Central memory CD8-positive, alpha-beta T cell (primary cell): ENCODE results near the gene STIM2.
"Not testable (repeated sequence)": the region's sequence is repeated elsewhere in the genome, so short reads cannot be mapped to it uniquely, and the experiment has no call there.

Source experiments
- ATAC-seq: fragments of 150-1000 bp; cut with Tn5 transposase; replicated peaks from 2 replicates; pipeline ENCODE4 v1.10.0; 2022; ENCODE audit warnings: mild to moderate bottlenecking, moderate FRiP score, moderate number of reproducible peaks; ENCODE audit not compliant: poor library complexity, severe bottlenecking; ENCODE audit errors: extremely low read depth
- DNase-seq, 2 donors: peaks; one replicate each; pipeline ENCODE4 v3.0.0; 2021; ENCODE audit warnings: low spot score in 2 of 2
- H3K27ac Mint-ChIP-seq: one replicate; pipeline ENCODE4 v1.8.0; 2022; ENCODE audit warnings: low read depth, mild to moderate bottlenecking, moderate library complexity, mixed read lengths
- H3K27me3 Mint-ChIP-seq: one replicate; pipeline ENCODE4 v1.8.0; 2022; ENCODE audit warnings: mixed read lengths
- H3K36me3 Mint-ChIP-seq: one replicate; pipeline ENCODE4 v1.8.0; 2022; ENCODE audit warnings: mild to moderate bottlenecking, moderate library complexity, mixed read lengths; ENCODE audit not compliant: insufficient read depth
- H3K4me1 Mint-ChIP-seq: one replicate; pipeline ENCODE4 v1.8.0; 2022; ENCODE audit warnings: mixed read lengths
- H3K4me3 Mint-ChIP-seq: one replicate; pipeline ENCODE4 v1.8.0; 2022; ENCODE audit warnings: mild to moderate bottlenecking, moderate library complexity, mixed read lengths
- H3K9me3 Mint-ChIP-seq: one replicate; pipeline ENCODE4 v1.8.0; 2022; ENCODE audit warnings: mixed read lengths

STIM2 gene

DNA sequence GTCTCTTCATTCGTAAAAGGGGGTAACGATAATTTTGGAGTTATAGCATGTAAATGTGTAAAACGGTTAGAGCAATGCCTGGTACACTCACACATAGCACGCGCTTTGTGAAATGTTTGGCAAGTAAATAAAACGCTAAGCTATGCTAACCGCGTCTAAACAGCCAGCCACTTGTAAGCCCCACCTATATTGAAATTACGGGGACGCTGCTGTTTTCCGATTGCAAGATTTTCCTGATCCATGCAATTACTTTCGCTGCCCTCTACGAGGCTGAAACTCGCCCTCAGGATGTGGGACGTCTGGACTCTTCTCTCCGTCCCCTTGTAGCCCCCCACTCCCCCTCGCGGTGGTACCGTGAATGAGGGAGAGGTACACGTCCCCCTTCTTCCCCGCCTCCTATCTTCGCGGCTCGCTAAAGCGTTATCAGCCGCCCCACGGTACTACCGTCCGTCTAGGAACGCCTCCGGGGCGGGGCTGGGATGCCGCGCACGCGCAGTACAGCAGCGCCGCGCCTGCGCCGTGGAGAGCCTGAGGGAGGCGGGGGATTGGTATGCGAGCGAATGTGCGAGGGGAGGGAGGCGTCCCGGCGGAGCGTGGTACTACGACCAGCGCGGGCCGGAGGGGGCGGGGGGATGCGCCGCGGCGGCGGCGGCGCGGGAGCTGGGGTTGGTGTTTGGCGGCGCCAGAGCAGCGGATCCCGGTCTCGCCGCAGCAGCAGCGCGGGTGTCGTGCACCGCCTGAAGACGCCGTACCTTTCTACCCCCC is at the start of gene STIM2:
Gene STIM2 (plus strand): TSS at position 685 of the 765 bp plus-strand sequence.
- no peaks in the 10 kb centered on the region for H3K9me3 Mint-ChIP-seq
- peak within 1 kb of the TSS; percentile 98 for H3K27ac Mint-ChIP-seq
- H3K27me3 Mint-ChIP-seq, result no peaks in the 10 kb centered on the region
- ATAC-seq (peak; percentile 63), DNase-seq (peak; percentile 99 to 100)
- peaks cover 14% of the 10 kb centered on the region for H3K36me3 Mint-ChIP-seq
- H3K4me3 Mint-ChIP-seq, result peak within 1 kb of the TSS; percentile 98
- H3K4me1 Mint-ChIP-seq, result peaks cover 66% of the 10 kb centered on the region

DNA sequence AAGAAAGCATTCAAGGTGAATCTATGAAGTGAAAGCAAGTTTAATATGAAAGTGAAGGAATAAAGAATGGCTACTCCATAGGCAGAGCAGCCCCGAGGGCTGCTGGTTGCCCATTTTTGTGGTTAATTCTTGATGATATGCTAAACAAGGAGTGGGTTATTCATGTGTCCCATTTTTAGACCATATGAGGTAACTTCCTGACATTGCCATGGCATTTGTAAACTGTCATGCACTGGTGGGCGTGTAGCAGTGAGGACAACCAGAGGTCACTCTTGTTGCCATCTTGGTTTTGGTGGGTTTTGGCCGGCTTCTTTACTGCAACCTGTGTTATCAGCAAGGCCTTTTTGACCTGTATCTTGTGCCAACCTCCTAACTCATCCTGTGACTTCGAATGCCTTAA is 49.1 kb upstream of the STIM2 start:
- H3K27me3 Mint-ChIP-seq, ATAC-seq, H3K9me3 Mint-ChIP-seq, H3K4me3 Mint-ChIP-seq, DNase-seq, H3K27ac Mint-ChIP-seq, H3K36me3 Mint-ChIP-seq: not testable (repeated sequence)
- peaks cover 16% of the 10 kb centered on the region for H3K4me1 Mint-ChIP-seq

DNA sequence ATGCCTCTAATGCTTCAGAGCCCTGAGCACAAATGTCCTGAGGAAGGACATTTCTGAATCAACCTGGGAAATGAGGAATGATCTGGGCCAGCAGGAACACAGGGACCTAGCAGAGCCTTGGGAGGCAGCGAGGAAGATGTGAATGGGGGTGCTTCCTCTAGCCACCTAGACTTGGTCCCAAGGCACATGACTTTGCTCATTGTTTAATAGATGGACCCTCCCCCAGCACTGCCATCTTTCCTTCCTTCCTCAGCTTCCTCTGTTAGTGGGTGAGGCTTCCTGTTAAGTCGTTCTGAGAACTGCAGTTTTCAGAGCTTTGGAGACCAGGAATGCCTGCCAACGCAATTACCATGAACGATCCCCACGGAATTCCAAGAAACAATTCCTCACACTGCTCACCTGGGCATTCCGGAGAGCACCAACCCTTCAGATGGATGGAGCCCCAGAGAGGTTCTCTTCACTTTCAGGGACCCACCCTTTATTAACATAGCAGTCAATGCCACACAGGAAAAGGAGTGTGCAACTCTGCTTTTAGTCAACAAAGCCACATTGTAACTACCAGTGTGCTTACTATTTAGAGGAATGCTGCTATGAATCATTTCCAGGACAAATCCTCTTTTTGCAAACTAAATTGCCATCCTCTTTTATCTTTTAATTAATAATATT is 48.5 kb upstream of the STIM2 start:
- H3K27ac Mint-ChIP-seq, result peak overlapping the region; percentile 68
- H3K9me3 Mint-ChIP-seq, result peaks cover 7% of the 10 kb centered on the region
- H3K4me1 Mint-ChIP-seq, result peaks cover 16% of the 10 kb centered on the region
- DNase-seq (no peak), ATAC-seq (no peak)
- peak overlapping the region; percentile 71 for H3K4me3 Mint-ChIP-seq
- H3K36me3 Mint-ChIP-seq, result no peaks in the 10 kb centered on the region
- H3K27me3 Mint-ChIP-seq, result no peaks in the 10 kb centered on the region

DNA sequence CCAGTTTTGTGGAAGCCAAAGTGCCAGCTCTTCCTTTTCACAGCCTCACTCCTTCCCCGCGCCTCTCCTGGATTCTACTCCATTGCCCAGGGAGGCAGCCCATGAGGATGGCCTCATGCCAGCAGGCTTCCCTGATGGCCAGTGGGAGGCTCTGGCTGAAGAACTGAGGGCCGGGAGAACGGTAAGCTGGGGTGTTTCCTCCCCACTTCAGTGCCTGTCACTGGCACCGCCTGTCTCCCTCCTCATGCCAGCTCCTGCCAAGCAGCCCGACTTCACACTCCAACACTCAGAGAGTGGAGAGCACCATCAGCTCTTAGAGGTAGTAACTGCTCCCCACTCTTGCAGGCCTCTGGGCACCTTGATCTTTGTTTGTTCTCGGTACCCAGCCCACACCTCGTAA is 46.9 kb upstream of the STIM2 start:
- peaks cover 7% of the 10 kb centered on the region for H3K9me3 Mint-ChIP-seq
- no peaks in the 10 kb centered on the region for H3K27me3 Mint-ChIP-seq
- H3K4me3 Mint-ChIP-seq, result no peak overlapping the region
- H3K4me1 Mint-ChIP-seq, result peaks cover 16% of the 10 kb centered on the region
- peak overlapping the region; percentile 45 for H3K27ac Mint-ChIP-seq
- H3K36me3 Mint-ChIP-seq, result no peaks in the 10 kb centered on the region
- ATAC-seq (no peak), DNase-seq (no peak)

DNA sequence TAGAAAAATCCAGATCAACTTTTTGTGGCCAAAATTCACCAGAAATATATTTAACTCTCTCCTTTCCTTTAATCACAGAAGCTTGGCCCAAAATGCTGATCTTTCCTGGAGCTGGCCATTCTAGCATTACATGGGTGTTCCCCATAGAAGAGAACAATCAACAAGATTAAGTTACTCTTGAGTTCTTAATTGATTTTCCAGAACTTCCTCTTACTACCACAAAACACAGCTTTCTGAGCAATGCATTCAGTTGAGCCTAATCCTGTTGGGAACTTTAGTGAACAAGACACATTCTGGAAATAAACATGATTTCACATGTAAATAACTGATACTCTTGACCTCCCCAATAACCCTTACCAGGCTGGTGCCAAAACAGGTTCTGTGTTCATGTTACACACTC is 45.4 kb upstream of the STIM2 start:
- Mint-ChIP-seq H3K27me3 (no peaks in the 10 kb centered on the region), H3K4me1 (peaks cover 16% of the 10 kb centered on the region), H3K36me3 (no peaks in the 10 kb centered on the region), H3K27ac (no peak overlapping the region), H3K9me3 (peaks cover 7% of the 10 kb centered on the region), H3K4me3 (no peak overlapping the region)
- DNase-seq, result no peak
- ATAC-seq, result no peak

DNA sequence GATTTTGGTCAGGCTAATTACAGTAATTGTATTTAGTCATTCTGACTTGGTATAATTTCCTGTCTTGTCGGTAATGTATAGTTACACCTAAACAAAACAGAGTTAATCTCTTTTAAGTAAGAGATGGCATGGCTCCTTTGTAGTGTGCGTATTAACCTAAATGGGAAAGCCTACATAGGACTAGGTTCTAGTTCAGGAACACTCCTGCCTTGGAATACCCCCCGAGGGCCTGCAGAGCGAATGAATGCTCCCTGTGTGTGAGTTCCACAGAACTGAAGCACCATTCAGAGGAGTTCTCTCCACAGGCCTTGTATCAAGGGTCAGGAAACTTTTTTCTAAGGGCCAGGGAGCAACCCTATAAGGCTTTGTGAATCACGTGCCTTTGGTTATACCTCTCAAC is 44.9 kb upstream of the STIM2 start:
- DNase-seq (no peak), ATAC-seq (no peak)
- Mint-ChIP-seq H3K4me1 (peaks cover 16% of the 10 kb centered on the region), H3K9me3 (peaks cover 7% of the 10 kb centered on the region), H3K27me3 (no peaks in the 10 kb centered on the region), H3K27ac (no peak overlapping the region), H3K4me3 (no peak overlapping the region), H3K36me3 (no peaks in the 10 kb centered on the region)

DNA sequence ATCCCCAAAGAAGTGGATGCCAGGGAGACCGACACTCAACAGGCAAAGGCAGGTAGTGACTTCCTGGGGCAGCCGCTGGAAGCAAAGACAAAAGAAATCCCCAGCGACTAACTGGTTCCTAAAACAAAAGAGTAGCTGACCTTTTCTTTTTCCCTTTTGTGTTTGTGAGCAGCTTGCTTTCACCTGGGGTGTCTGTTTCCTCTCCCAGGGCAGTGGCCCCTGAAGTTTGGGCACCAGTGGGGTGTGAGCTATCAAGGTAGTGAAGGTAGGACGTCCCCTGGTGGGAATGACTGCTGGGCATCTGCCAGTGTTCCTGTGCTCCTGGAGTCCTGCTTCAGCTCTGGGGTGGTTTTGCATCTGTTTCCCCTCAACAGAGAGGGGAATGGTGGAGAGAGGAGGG is 41.6 kb upstream of the STIM2 start:
- peaks cover 16% of the 10 kb centered on the region for H3K4me1 Mint-ChIP-seq
- H3K36me3 Mint-ChIP-seq, result no peaks in the 10 kb centered on the region
- no peak overlapping the region for H3K27ac Mint-ChIP-seq
- no peak for DNase-seq
- peaks cover 7% of the 10 kb centered on the region for H3K9me3 Mint-ChIP-seq
- H3K27me3 Mint-ChIP-seq, result no peaks in the 10 kb centered on the region
- ATAC-seq, result no peak
- H3K4me3 Mint-ChIP-seq, result no peak overlapping the region

DNA sequence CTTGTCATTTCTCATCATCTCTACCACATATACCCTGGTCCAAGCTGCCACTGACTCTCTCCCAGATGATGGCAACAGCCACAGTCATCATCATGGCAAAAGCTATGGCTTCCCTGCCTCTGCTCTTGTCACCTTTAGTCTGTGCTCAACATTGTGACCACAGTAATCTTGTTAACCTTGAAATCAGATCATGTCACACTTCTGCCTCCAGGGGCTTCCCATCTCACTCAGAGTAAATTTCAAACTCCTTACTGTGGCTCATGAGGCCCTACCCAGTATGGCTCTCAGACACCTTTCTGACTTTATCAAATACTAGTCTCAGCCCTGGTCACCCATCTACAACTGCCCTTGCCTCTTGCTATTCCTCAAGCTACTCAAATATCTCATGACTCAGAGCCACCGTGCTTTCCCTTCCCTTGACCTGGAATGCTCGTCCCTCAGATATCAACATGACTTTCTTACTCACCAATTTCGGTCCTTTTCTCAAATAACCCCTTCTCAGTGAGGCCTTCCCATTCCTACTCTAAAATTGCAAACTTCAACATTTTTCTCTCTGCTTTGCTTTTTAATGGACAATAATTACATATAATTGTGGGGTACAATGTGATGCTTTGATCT is 41.1 kb upstream of the STIM2 start:
- ATAC-seq (no peak), DNase-seq (no peak)
- Mint-ChIP-seq H3K9me3 (peaks cover 7% of the 10 kb centered on the region), H3K27me3 (no peaks in the 10 kb centered on the region), H3K4me1 (peaks cover 16% of the 10 kb centered on the region), H3K36me3 (peaks cover 1% of the 10 kb centered on the region), H3K4me3 (no peak overlapping the region), H3K27ac (no peak overlapping the region)

DNA sequence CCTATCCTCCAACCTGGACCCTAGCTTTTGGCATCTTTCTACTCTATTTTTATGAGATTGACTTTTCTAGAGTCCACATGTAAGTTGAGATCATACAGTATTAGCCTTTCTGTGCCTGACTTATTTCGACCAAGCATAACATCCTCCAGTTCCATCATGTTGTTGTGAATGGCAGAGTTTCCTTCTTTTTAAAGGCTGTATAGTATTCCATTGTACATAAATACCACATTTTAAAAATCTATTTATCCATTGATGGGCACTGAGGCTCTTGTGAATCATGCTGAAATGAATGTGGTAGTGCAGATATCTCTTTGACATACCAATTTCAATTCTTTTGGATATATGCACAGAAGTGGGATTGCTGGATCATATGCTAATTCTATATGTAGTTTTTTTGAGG is 40.3 kb upstream of the STIM2 start:
- Mint-ChIP-seq H3K4me1 (peaks cover 16% of the 10 kb centered on the region), H3K27ac (no peak overlapping the region), H3K9me3 (peaks cover 7% of the 10 kb centered on the region), H3K4me3 (no peak overlapping the region), H3K27me3 (no peaks in the 10 kb centered on the region), H3K36me3 (peaks cover 2% of the 10 kb centered on the region)
- DNase-seq, result no peak
- ATAC-seq, result no peak

DNA sequence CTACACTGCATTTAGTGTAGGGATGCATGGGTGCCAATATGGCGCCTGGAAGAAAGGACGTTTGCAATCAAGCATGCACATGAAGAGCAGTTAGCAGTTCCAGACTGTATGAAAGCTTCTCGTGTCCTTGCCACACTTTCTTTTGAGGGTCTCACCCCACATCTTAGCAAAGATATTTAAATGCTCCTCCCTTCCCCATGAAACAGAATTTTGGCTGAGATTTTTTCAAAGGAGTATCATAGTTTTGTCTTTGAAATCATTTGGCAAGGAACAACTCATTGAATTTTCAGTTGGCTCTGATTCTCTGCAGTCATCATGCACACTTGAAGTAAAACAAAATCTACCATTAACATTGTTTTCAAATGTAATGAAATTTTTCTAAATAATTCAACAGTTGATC is 39.6 kb upstream of the STIM2 start:
- no peak for ATAC-seq
- DNase-seq, result no peak
- Mint-ChIP-seq H3K9me3 (peaks cover 7% of the 10 kb centered on the region), H3K27me3 (no peaks in the 10 kb centered on the region), H3K27ac (no peak overlapping the region), H3K36me3 (peaks cover 2% of the 10 kb centered on the region), H3K4me1 (peaks cover 16% of the 10 kb centered on the region), H3K4me3 (no peak overlapping the region)

DNA sequence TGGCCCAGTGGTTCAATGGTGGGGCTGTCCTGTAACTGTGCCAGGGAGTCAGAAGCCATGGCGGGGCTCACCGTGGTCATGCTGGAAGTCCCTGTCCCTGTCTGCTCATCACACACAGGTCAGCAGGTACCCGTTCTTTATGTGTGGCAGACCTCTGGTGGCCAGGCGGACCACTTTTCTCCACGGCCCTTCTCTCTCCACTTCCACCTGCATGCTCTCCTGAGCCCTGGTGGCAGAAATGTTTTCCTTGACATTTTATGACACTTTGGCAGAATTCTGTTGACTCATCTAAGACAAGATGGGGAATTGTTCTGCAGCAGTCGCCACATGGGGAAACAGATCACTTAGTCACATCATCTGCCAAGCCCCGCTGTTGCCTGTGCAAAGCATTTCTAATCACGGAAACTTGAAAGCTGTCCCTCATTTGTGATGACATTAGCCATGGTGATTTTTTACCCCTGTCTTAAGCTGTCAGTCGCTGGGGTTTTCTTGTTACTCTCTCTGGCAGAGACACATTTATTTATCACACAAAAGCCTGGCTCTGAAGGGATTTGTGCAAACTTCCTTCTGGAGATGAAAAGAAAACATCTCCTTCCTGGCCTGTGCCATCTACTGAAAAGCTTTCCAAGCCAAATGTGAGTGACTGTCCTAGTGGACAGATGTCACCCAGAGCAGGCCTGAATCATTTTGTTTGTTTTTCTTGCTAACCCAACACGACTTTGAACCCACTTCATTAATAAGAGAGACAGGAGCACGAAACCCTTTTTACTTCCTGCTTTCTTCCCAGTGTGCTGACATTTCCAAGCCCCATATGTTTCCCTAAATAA is 38.8 kb upstream of the STIM2 start:
- Mint-ChIP-seq H3K4me3 (no peak overlapping the region), H3K27ac (peak overlapping the region; percentile 45), H3K27me3 (no peaks in the 10 kb centered on the region), H3K9me3 (peaks cover 7% of the 10 kb centered on the region), H3K4me1 (peaks cover 16% of the 10 kb centered on the region), H3K36me3 (peaks cover 2% of the 10 kb centered on the region)
- ATAC-seq, result no peak
- DNase-seq, result no peak

DNA sequence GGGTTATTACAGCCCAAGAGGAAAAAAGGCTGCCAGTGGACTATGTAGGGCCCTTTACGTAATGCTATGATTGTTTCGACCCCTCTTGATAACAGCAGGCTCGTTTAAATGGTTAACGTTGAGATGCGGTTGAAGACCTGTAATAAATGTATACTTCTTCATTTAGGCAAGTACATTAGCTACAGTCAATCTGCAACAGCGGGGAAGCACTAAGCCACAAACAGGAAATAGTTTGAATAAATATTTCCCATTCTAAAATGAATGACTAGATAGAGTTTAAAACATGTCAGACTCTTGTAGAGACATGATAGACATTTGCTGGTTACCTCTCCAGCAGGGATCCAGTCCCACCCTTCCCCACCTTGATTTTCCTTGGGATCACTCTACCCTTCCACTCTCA is 38.1 kb upstream of the STIM2 start:
- DNase-seq, result no peak
- Mint-ChIP-seq H3K36me3 (peaks cover 2% of the 10 kb centered on the region), H3K9me3 (peaks cover 7% of the 10 kb centered on the region), H3K27me3 (no peaks in the 10 kb centered on the region), H3K4me3 (peak overlapping the region; percentile 7), H3K4me1 (peaks cover 16% of the 10 kb centered on the region), H3K27ac (peak overlapping the region; percentile 45)
- ATAC-seq, result peak; percentile 76
